ENCODE data around the gene PRM2.
"Not testable (repeated sequence)": the region's sequence is repeated elsewhere in the genome, so short reads cannot be mapped to it uniquely, and the experiment has no call there.

PRM2 gene

DNA sequence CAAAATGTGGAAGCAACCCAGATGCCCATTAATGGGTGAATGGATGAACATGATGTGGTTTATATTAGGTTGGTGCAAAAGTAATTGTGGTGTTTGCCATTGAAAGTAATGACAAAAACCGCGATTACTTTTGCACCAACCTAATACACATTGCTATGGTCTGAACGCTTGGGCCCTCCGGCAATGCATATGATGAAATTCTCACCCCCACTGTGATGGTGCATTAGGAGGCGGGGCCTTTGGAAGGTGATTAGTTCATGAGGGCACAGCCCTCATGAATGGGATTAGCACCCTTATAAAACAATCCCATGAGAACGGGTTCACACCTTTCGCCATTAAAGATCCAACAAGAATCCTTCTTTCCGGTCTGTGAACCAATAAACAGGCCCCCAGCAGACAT, 30.1 kb upstream of the PRM2 start:
- no peak overlapping the region for H3K27ac ChIP-seq (ENCODE audit: low read depth, low read length, severe bottlenecking)
- no peaks in the 10 kb centered on the region for H3K36me3 ChIP-seq (ENCODE audit: control insufficient read depth, insufficient read depth, low read length)
- no peak overlapping the region for H3K4me3 ChIP-seq (ENCODE audit: extremely low read depth, insufficient read depth, low read length, poor library complexity, severe bottlenecking)
- no peaks in the 10 kb centered on the region for H3K9me3 ChIP-seq (ENCODE audit: control insufficient read depth, low read length)
- WGBS, 2 experiments (ENCODE audit: insufficient coverage in 2 of 2): 60 to 87% methylated on average over 1 to 3 of the region's 8 CpGs
- peaks cover 2% of the 10 kb centered on the region for H3K4me1 ChIP-seq (ENCODE audit: control insufficient read depth, insufficient read depth, low read length, poor library complexity, severe bottlenecking)

- WGBS, 2 experiments (ENCODE audit: insufficient coverage in 2 of 2): 91 to 94% methylated on average over 17 to 18 of the region's 18 CpGs
- Histone ChIP-seq H3K4me3 (ENCODE audit: extremely low read depth, insufficient read depth, low read length, poor library complexity, severe bottlenecking) (no peak overlapping the region), H3K36me3 (ENCODE audit: control insufficient read depth, insufficient read depth, low read length) (no peaks in the 10 kb centered on the region), H3K27ac (ENCODE audit: low read depth, low read length, severe bottlenecking) (no peak overlapping the region), H3K4me1 (ENCODE audit: control insufficient read depth, insufficient read depth, low read length, poor library complexity, severe bottlenecking) (no peaks in the 10 kb centered on the region), H3K9me3 (ENCODE audit: control insufficient read depth, low read length) (no peaks in the 10 kb centered on the region)
Observed at GRCh38 chr16:11303405-11304138, 27.3 kb upstream of the PRM2 start.

DNA sequence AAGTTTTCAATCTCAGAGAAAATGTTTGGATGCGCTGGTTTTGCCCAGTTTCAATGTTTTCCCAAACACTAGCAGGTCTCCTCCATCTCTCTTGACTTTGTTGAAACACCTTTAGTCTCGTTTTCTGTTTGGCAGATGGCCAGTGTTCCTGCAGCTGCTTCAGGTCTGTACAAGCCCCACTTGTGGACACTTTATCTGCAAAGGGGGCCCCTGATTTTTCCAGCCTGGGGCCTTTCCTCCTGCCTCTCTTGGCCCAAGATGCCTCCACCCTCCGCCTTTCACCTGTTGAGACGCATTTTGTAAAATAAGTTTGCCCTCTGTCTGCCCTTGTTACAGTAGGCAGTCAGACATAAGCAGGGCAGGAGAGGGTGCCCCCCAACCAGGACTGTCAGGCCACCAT, 26.7 kb upstream of the PRM2 start:
- WGBS, 2 experiments (ENCODE audit: insufficient coverage in 2 of 2): 93 to 100% methylated on average over 3 to 4 of the region's 4 CpGs
- no peak overlapping the region for H3K27ac ChIP-seq (ENCODE audit: low read depth, low read length, severe bottlenecking)

GRCh38 chr16:11301645-11302501, 25.6 kb upstream of the PRM2 start:
- peaks cover 10% of the 10 kb centered on the region for H3K4me1 ChIP-seq (ENCODE audit: control insufficient read depth, insufficient read depth, low read length, poor library complexity, severe bottlenecking)
- H3K9me3 ChIP-seq (ENCODE audit: control insufficient read depth, low read length): no peaks in the 10 kb centered on the region
- no peak overlapping the region for H3K27ac ChIP-seq (ENCODE audit: low read depth, low read length, severe bottlenecking)
- H3K4me3 ChIP-seq (ENCODE audit: extremely low read depth, insufficient read depth, low read length, poor library complexity, severe bottlenecking): no peak overlapping the region
- 92 to 100% methylated on average over 1 to 2 of the region's 4 CpGs for WGBS, 2 experiments (ENCODE audit: insufficient coverage in 2 of 2)
- H3K36me3 ChIP-seq (ENCODE audit: control insufficient read depth, insufficient read depth, low read length): no peaks in the 10 kb centered on the region

More for the DNA sequence above, 26.7 kb upstream of the PRM2 start:
- H3K36me3 ChIP-seq (ENCODE audit: control insufficient read depth, insufficient read depth, low read length): no peaks in the 10 kb centered on the region
- peaks cover under 1% of the 10 kb centered on the region for H3K4me1 ChIP-seq (ENCODE audit: control insufficient read depth, insufficient read depth, low read length, poor library complexity, severe bottlenecking)
- no peak overlapping the region for H3K4me3 ChIP-seq (ENCODE audit: extremely low read depth, insufficient read depth, low read length, poor library complexity, severe bottlenecking)
- no peaks in the 10 kb centered on the region for H3K9me3 ChIP-seq (ENCODE audit: control insufficient read depth, low read length)

DNA sequence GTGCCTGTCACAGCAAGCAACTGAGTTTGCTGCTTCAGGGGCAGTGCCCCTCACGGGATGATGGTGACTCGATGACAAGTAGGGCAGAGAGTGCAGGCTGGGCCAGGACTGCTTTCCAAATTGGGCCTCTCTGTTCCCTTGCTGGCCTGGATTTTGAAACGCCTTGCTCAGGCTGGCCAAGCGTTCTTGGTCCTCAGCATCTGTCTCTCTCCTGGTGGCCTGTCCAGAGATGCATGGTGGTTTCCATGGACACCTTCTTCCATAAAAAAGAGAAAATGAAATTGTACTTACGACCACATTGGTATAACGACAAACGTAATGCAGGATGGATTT, 24.2 kb upstream of the PRM2 start:
- no peak overlapping the region for H3K4me3 ChIP-seq (ENCODE audit: extremely low read depth, insufficient read depth, low read length, poor library complexity, severe bottlenecking)
- 88 to 93% methylated on average over 4 to 7 of the region's 7 CpGs for WGBS, 2 experiments (ENCODE audit: insufficient coverage in 2 of 2)
- no peak overlapping the region for H3K27ac ChIP-seq (ENCODE audit: low read depth, low read length, severe bottlenecking)
- H3K36me3 ChIP-seq (ENCODE audit: control insufficient read depth, insufficient read depth, low read length): no peaks in the 10 kb centered on the region
- H3K4me1 ChIP-seq (ENCODE audit: control insufficient read depth, insufficient read depth, low read length, poor library complexity, severe bottlenecking): peaks cover 16% of the 10 kb centered on the region
- no peaks in the 10 kb centered on the region for H3K9me3 ChIP-seq (ENCODE audit: control insufficient read depth, low read length)

GRCh38 chr16:11299865-11300559, 23.7 kb upstream of the PRM2 start:
- Histone ChIP-seq H3K36me3 (ENCODE audit: control insufficient read depth, insufficient read depth, low read length) (no peaks in the 10 kb centered on the region), H3K4me3 (ENCODE audit: extremely low read depth, insufficient read depth, low read length, poor library complexity, severe bottlenecking) (no peak overlapping the region), H3K4me1 (ENCODE audit: control insufficient read depth, insufficient read depth, low read length, poor library complexity, severe bottlenecking) (peaks cover 16% of the 10 kb centered on the region), H3K27ac (ENCODE audit: low read depth, low read length, severe bottlenecking) (no peak overlapping the region), H3K9me3 (ENCODE audit: control insufficient read depth, low read length) (no peaks in the 10 kb centered on the region)
- WGBS, 2 experiments (ENCODE audit: insufficient coverage in 2 of 2): 90 to 95% methylated on average over 3 to 5 of the region's 6 CpGs

DNA sequence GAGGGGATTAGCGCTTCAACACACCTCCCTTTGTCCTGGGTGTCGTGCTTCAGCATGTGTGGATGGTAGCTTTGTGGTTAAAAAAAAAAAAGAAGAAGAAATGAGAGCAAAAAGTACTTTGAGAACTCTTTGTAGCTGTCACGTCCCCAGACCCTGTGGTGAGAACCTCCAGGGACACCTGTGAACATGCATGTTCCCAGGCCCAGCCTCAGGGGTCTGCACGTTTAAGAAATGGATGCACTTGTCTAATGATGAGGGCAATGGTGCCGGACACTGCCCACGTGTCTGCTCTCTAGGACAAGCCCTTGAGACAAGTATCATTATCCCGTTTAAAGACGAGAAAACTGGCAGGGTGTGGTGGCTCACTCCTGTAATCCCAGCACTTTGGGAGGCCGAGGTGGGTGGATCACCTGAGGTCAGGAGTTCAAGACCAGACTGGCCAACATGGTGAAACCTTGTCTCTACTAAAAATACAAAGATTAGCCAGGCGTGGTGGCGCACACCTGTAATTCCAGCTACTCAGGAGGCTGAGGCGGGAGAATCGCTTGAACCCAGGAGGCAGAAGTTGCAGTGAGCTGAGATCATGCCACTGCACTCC, 22.8 kb upstream of the PRM2 start:
- peaks cover 16% of the 10 kb centered on the region for H3K4me1 ChIP-seq (ENCODE audit: control insufficient read depth, insufficient read depth, low read length, poor library complexity, severe bottlenecking)
- H3K9me3 ChIP-seq (ENCODE audit: control insufficient read depth, low read length); H3K27ac ChIP-seq (ENCODE audit: low read depth, low read length, severe bottlenecking); H3K36me3 ChIP-seq (ENCODE audit: control insufficient read depth, insufficient read depth, low read length); H3K4me3 ChIP-seq (ENCODE audit: extremely low read depth, insufficient read depth, low read length, poor library complexity, severe bottlenecking): not testable (repeated sequence)
- 90 to 92% methylated on average over 7 to 11 of the region's 13 CpGs for WGBS, 2 experiments (ENCODE audit: insufficient coverage in 2 of 2)

DNA sequence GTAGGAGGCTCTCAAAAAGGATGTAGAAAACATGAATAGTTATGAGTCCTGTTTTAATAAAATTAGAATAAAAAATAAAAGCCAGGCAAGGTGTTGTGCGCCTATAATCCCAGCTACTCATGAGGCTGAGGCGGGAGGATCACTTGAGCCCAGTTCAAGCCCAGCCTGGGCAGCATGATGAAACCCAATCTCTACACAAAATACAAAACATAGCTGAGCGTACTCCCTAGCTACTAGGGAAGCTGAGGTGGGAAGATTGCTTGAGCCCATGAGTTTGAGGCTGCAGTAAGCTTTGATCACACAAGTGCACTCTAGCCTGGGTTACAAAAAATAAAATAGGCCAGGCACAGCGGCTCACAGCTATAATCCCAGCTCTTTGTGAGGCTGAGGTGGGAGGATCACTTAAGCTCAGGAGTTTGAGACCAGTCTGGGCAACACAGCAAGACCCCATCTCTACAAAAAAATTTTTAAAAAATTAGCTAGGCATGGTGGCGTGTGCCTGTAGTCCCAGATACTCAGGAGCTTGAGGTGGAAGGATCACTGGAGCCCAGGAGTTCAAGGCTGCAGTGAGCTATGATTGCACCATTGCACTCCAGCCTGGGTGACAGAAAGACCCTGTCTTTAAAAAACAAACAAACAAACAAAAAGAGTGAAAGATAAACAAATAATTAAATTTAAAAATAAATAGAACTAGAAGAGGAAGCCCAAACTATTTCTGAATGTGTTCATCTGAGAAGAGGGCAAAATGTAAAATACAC, 22.0 kb upstream of the PRM2 start:
- H3K27ac ChIP-seq (ENCODE audit: low read depth, low read length, severe bottlenecking): no peak overlapping the region
- WGBS, 2 experiments (ENCODE audit: insufficient coverage in 2 of 2): 100% methylated on average over 2 of the region's 5 CpGs; no CpG with 5 or more reads in 1 of the 2 experiments
- no peak overlapping the region for H3K4me3 ChIP-seq (ENCODE audit: extremely low read depth, insufficient read depth, low read length, poor library complexity, severe bottlenecking)
- H3K36me3 ChIP-seq (ENCODE audit: control insufficient read depth, insufficient read depth, low read length): no peaks in the 10 kb centered on the region
- no peaks in the 10 kb centered on the region for H3K9me3 ChIP-seq (ENCODE audit: control insufficient read depth, low read length)
- peaks cover 16% of the 10 kb centered on the region for H3K4me1 ChIP-seq (ENCODE audit: control insufficient read depth, insufficient read depth, low read length, poor library complexity, severe bottlenecking)

- Histone ChIP-seq H3K4me3 (ENCODE audit: extremely low read depth, insufficient read depth, low read length, poor library complexity, severe bottlenecking) (no peak overlapping the region), H3K9me3 (ENCODE audit: control insufficient read depth, low read length) (no peaks in the 10 kb centered on the region), H3K4me1 (ENCODE audit: control insufficient read depth, insufficient read depth, low read length, poor library complexity, severe bottlenecking) (peaks cover 16% of the 10 kb centered on the region), H3K27ac (ENCODE audit: low read depth, low read length, severe bottlenecking) (no peak overlapping the region), H3K36me3 (ENCODE audit: control insufficient read depth, insufficient read depth, low read length) (no peaks in the 10 kb centered on the region)
- WGBS, 2 experiments (ENCODE audit: insufficient coverage in 2 of 2): 28 to 49% methylated on average over 9 to 12 of the region's 19 CpGs
Observed at GRCh38 chr16:11297492-11298142, 21.3 kb upstream of the PRM2 start.

Data from mesodermal cell (in vitro differentiated cells).